IMR-90 (cell line): ENCODE measurements around the gene LCE1B. TPM values are rescaled to one million over a fixed set of nuclear protein-coding genes. Genes with fewer than 3 reads are reported as not detected.

Experiments used
- ATAC-seq: fragments of 200-7000 bp; cut with Tn5 transposase; 2 replicates; pipeline ENCODE4 v1.9.1; 2020; ENCODE audit warnings: low read depth, mild to moderate bottlenecking, moderate library complexity
- BruUV-seq: library from RNA; stranded (reverse); fragments of 400-500 nt; replicated peaks from 2 replicates; lab custom pipeline; 2021; lab: Mats Ljungman, UMichigan
- CTCF ChIA-PET: fragments of 300-600 bp; formaldehyde crosslinking; extraction: SDS; loops from one replicate; lab custom pipeline; 2021; ENCODE audit warnings: antibody characterized with exemption; lab: Yijun Ruan, JAX
- POLR2A ChIA-PET: fragments of 300-600 bp; sonication (Branson Sonifier 250); formaldehyde crosslinking; loops from one replicate; lab custom pipeline; 2022; ENCODE audit warnings: antibody characterized with exemption; ENCODE audit not compliant: unreplicated experiment; lab: Charles Lee
- DNase-seq: peaks from one replicate; pipeline ENCODE4 v3.0.0; 2013
- H2AFZ ChIP-seq: replicated peaks from 2 replicates; pipeline ENCODE3; 2013; ENCODE audit warnings: low read length, mild to moderate bottlenecking; ENCODE audit not compliant: poor library complexity
- H2AK5ac ChIP-seq: 2 replicates; pipeline ENCODE4 v1.6.1; 2013; ENCODE audit warnings: low read depth, low read length, inconsistent platforms
- H2AK9ac ChIP-seq: replicated peaks from 2 replicates; pipeline ENCODE3; 2013; ENCODE audit warnings: mild to moderate bottlenecking, low read depth, low read length, moderate library complexity; ENCODE audit not compliant: poor library complexity
- H2BK120ac ChIP-seq: 2 replicates; pipeline ENCODE4 v1.6.1; 2013; ENCODE audit warnings: low read depth, low read length, inconsistent platforms
- H2BK15ac ChIP-seq: 3 replicates; pipeline ENCODE4 v1.6.1; 2013; ENCODE audit warnings: low read depth, low read length, inconsistent platforms
- H2BK20ac ChIP-seq: 2 replicates; pipeline ENCODE4 v1.6.1; 2013; ENCODE audit warnings: low read depth, mild to moderate bottlenecking, inconsistent platforms, low read length, moderate library complexity
- H2BK5ac ChIP-seq: 2 replicates; pipeline ENCODE4 v1.6.1; 2013; ENCODE audit warnings: mild to moderate bottlenecking, low read depth, low read length, inconsistent platforms; ENCODE audit not compliant: poor library complexity, severe bottlenecking
- H3K14ac ChIP-seq: replicated peaks from 2 replicates; pipeline ENCODE4 v1.6.1; 2013; ENCODE audit warnings: low read depth, low read length, inconsistent platforms
- H3K18ac ChIP-seq: 2 replicates; pipeline ENCODE4 v1.6.1; 2013; ENCODE audit warnings: low read depth, low read length, control low read depth
- H3K23ac ChIP-seq: 2 replicates; pipeline ENCODE4 v1.6.1; 2013; ENCODE audit warnings: low read depth, low read length, inconsistent platforms
- H3K27ac ChIP-seq: 2 replicates; pipeline ENCODE4 v1.5.1; 2013; ENCODE audit warnings: mild to moderate bottlenecking, control low read depth, low read length; ENCODE audit not compliant: insufficient read depth
- H3K27me3 ChIP-seq: 2 replicates; pipeline ENCODE4 v1.6.1; 2013; ENCODE audit warnings: low read length; ENCODE audit not compliant: control insufficient read depth, insufficient read depth
- H3K36me3 ChIP-seq: 2 replicates; pipeline ENCODE4 v1.6.1; 2013; ENCODE audit warnings: low read length, mixed read lengths; ENCODE audit not compliant: control insufficient read depth, insufficient read depth
- H3K4ac ChIP-seq: 2 replicates; pipeline ENCODE4 v1.6.1; 2013; ENCODE audit warnings: low read depth, low read length, inconsistent platforms
- H3K4me1 ChIP-seq: 2 replicates; pipeline ENCODE4 v1.6.1; 2013; ENCODE audit warnings: low read length, mixed read lengths; ENCODE audit not compliant: control insufficient read depth, insufficient read depth
- H3K4me2 ChIP-seq: 2 replicates; pipeline ENCODE4 v1.6.1; 2013; ENCODE audit warnings: low read depth, mild to moderate bottlenecking, control low read depth, low read length, moderate library complexity
- H3K4me3 ChIP-seq: 2 replicates; pipeline ENCODE4 v1.5.1; 2013; ENCODE audit warnings: low read depth, mild to moderate bottlenecking, control low read depth, low read length, moderate library complexity; ENCODE audit not compliant: insufficient read depth
- H3K56ac ChIP-seq: 2 replicates; pipeline ENCODE4 v1.6.1; 2013; ENCODE audit warnings: low read length, inconsistent platforms; ENCODE audit not compliant: insufficient read depth; ENCODE audit errors: extremely low read depth
- H3K79me1 ChIP-seq, 2 experiments: 2 replicates each; pipeline ENCODE4 v1.6.1; 2013; ENCODE audit warnings: low read length in 2 of 2, inconsistent platforms in 1 of 2, low read depth in 1 of 2
- H3K9ac ChIP-seq: 2 replicates; pipeline ENCODE4 v1.6.1; 2013; ENCODE audit warnings: low read depth, low read length, control low read depth
- H3K9me1 ChIP-seq: 2 replicates; pipeline ENCODE4 v1.6.1; 2013; ENCODE audit warnings: low read length, inconsistent platforms; ENCODE audit not compliant: insufficient read depth
- H3K9me3 ChIP-seq: 2 replicates; pipeline ENCODE4 v1.6.1; 2013; ENCODE audit warnings: low read length; ENCODE audit not compliant: control insufficient read depth, insufficient read depth
- H4K20me1 ChIP-seq: 2 replicates; pipeline ENCODE4 v1.6.1; 2013; ENCODE audit warnings: low read length, inconsistent platforms; ENCODE audit not compliant: insufficient read depth
- H4K5ac ChIP-seq: 2 replicates; pipeline ENCODE4 v1.6.1; 2013; ENCODE audit warnings: mild to moderate bottlenecking, low read depth, low read length, control low read depth
- H4K8ac ChIP-seq, 2 experiments: 2 replicates each; pipeline ENCODE4 v1.6.1; 2013; ENCODE audit warnings: low read depth in 2 of 2, low read length in 2 of 2, control low read depth in 1 of 2, inconsistent platforms in 1 of 2
- H4K91ac ChIP-seq: 2 replicates; pipeline ENCODE4 v1.6.1; 2013; ENCODE audit warnings: low read depth, low read length, inconsistent platforms; ENCODE audit not compliant: insufficient read depth
- BHLHE40 ChIP-seq: fragments of 150-350 bp; IDR thresholded peaks from 2 replicates; pipeline ENCODE4 v1.6.1; 2016; ENCODE audit warnings: mild to moderate bottlenecking, low read depth, low read length
- ELK1 ChIP-seq: fragments of 150-350 bp; IDR thresholded peaks from 2 replicates; pipeline ENCODE4 v1.6.1; 2016; ENCODE audit warnings: low read depth, mild to moderate bottlenecking, low read length, moderate library complexity, borderline replicate concordance
- MAZ ChIP-seq: IDR thresholded peaks from 2 replicates; pipeline ENCODE4 v1.6.1; 2012; ENCODE audit warnings: low read depth, mild to moderate bottlenecking, low read length, improper control_type of control experiment, moderate library complexity, borderline replicate concordance
- NFE2L2 ChIP-seq: fragments of 150-350 bp; IDR thresholded peaks from 2 replicates; pipeline ENCODE4 v1.6.1; 2016; ENCODE audit warnings: low read depth, mild to moderate bottlenecking, low read length
- POLR2A ChIP-seq: IDR thresholded peaks from 2 replicates; pipeline ENCODE4 v1.6.1; 2012; ENCODE audit warnings: mild to moderate bottlenecking, low read depth, low read length
- WGBS, 2 experiments: methylation state at CpG; one replicate each; pipeline versions ENCODE4 v1.1.5 to v1.1.7; 2013; ENCODE audit warnings: missing lambda C conversion rate in 2 of 2; ENCODE audit not compliant: insufficient read length in 1 of 2; ENCODE audit errors: extremely low coverage in 2 of 2; 5-methylcytosine and 5-hydroxymethylcytosine counted together
- dilution Hi-C: fragments of 300-500 bp; cut with HindIII; formaldehyde crosslinking; loops from one replicate; pipeline ENCODE4 v1.14.3; 2018; ENCODE audit warnings: low sequenced_read_pairs; ENCODE audit not compliant: unreplicated experiment
- in situ Hi-C: fragments of 300-500 bp; cut with MboI; formaldehyde crosslinking; loops from 3 replicates; pipeline ENCODE4 v1.14.3; 2019; ENCODE audit warnings: low sequenced_read_pairs, inconsistent platforms, mixed read lengths
- intact Hi-C: fragments of 100-400 bp; cut with micrococcal nuclease; formaldehyde crosslinking; loops from 2 replicates; pipeline ENCODE4 v1.10.0; 2022
- polyA plus RNA-seq, 3 experiments: library from polyadenylated mRNA; depleted of rRNA; stranded (reverse); fragments of >200 nt; gene quantifications; 2 replicates each; pipeline ENCODE4 v1.2.3, GENCODE V29; 2012; ENCODE audit warnings: low replicate concordance in 1 of 3
- total RNA-seq: library from RNA; depleted of rRNA; stranded (reverse); fragments of >200 nt; gene quantifications from 2 replicates; pipeline ENCODE4 v1.2.3, GENCODE V29; 2012

Gene LCE1B
- total and polyA plus RNA-seq, 2 of the 4 experiments (the other 2 are of a cell fraction), result not detected

GRCh38 chr1:152842556-152842955, 30.8 kb downstream of the LCE1B start, which contains the start of gene LCE6A:
Gene LCE6A (plus strand): TSS chr1:152842856. CDS start chr1:152843521, 665 bp downstream.
- no peak within 1 kb of the TSS for H4K8ac ChIP-seq
- no peak within 1 kb of the TSS for H3K23ac ChIP-seq
- in situ Hi-C loops, result no loop called here
- no peak within 1 kb of the TSS for H3K4me2 ChIP-seq
- no peak within 1 kb of the TSS for H3K4me3 ChIP-seq
- no peak within 1 kb of the TSS for H3K9ac ChIP-seq
- H4K5ac ChIP-seq, result no peak within 1 kb of the TSS
- no peaks in the 10 kb centered on the region for H3K9me1 ChIP-seq
- WGBS, 2 experiments, result no CpG with 5 or more reads among the region's 3 CpGs
- TF ChIP-seq MAZ (no peak), NFE2L2 (no peak), ELK1 (no peak), POLR2A (no peak), BHLHE40 (no peak)
- H2AK5ac ChIP-seq, result no peak within 1 kb of the TSS
- ChIA-PET CTCF (no interaction called here), POLR2A (no interaction called here)
- H3K18ac ChIP-seq, result no peak within 1 kb of the TSS
- ATAC-seq, result no peak
- no peak within 1 kb of the TSS for H2BK15ac ChIP-seq
- H3K14ac ChIP-seq, result no peak within 1 kb of the TSS
- no peaks in the 10 kb centered on the region for H4K20me1 ChIP-seq
- intact Hi-C loops, result no loop called here
- H3K9me3 ChIP-seq, result no peaks in the 10 kb centered on the region
- dilution Hi-C loops, result no loop called here
- no peak within 1 kb of the TSS for H4K91ac ChIP-seq
- no TSS peak for BruUV-seq
- no peaks in the 10 kb centered on the region for H3K27me3 ChIP-seq
- no peak within 1 kb of the TSS for H2AK9ac ChIP-seq
- no peaks in the 10 kb centered on the region for H3K79me1 ChIP-seq
- H3K4ac ChIP-seq, result no peak within 1 kb of the TSS
- H2BK5ac ChIP-seq, result no peak within 1 kb of the TSS
- DNase-seq, result no peak
- peak within 1 kb of the TSS; percentile 19 for H2AFZ ChIP-seq
- H2BK120ac ChIP-seq, result no peak within 1 kb of the TSS
- H2BK20ac ChIP-seq, result no peak within 1 kb of the TSS
- no peaks in the 10 kb centered on the region for H3K36me3 ChIP-seq
- no peaks in the 10 kb centered on the region for H3K4me1 ChIP-seq
- H3K56ac ChIP-seq, result no peak within 1 kb of the TSS
- H3K27ac ChIP-seq, result no peak within 1 kb of the TSS
